GM18909 (cell line): ENCODE data around the gene NME7.
"Not testable (repeated sequence)": the region's sequence is repeated elsewhere in the genome, so short reads cannot be mapped to it uniquely, and the experiment has no call there.

ENCODE experiments used
- ATAC-seq: cut with Tn5 transposase; IDR thresholded peaks from one replicate; pipeline ENCODE4 v1.9.1; 2021; ENCODE audit warnings: mild to moderate bottlenecking; ENCODE audit not compliant: unreplicated experiment, poor library complexity

The NME7 gene

GRCh38 chr1:169133801-169134502 lies 233.6 kb downstream of the NME7 start:
- ATAC-seq: no peak

DNA sequence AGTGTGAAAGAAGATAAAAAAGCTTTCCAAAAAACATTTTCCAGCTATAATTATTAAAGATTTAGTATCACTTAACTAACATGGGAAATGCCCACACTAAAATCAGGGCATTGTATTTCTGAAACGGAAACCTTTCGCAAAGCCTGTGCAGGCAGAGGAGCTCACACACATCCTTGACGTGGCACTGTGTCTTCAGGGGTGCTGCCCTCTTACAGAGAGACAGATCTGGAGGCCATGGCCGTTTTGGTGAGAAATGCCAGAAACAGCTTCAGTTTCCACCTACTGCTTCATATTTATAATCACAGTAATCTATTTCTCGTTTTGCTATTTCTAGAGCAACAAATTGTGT lies 234.4 kb downstream of the NME7 start:
- ATAC-seq: no peak

GRCh38 chr1:169132512-169133227 lies 234.9 kb downstream of the NME7 start:
- no peak for ATAC-seq

DNA sequence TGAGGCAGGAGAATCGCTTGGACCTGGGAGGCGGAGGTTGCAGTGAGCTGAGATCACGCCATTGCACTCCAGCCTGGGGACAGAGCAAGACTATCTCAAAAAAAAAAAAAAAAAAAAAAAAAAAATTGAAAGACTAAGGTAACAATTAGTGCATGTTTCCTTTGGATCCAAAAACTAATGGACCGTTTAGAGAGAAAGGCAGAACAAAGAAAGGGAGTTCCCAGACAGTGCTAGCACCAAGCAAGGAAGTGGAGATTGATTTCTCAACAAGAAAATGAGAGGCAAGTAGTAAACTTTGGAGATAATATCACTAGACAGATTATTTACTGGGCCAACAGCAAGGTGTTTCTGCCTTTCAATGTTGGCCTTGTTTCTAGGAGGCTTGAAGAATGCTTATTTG lies 236.9 kb downstream of the NME7 start:
- no peak for ATAC-seq

- ATAC-seq: no peak
Observed at GRCh38 chr1:169129109-169129784, 238.3 kb downstream of the NME7 start.

DNA sequence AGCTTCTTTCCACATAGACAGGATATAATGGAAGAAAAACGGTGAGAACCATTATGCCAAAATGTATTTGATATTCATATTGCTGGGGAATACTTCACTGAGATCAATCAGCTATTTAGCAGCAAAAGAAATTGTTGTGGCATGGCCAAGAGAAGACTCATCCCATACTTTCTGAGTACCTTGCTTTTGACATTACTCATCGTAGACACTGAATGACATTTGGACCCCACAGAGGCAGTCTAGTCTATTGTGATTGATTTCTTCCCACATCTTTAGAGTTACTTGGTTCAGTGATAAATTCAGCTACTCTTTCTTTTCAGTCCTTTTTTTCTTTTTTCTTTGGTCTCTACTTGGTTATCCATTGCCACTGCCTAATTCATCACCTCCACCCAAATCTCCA lies 239.0 kb downstream of the NME7 start:
- ATAC-seq: no peak

GRCh38 chr1:169127305-169127704 lies 240.3 kb downstream of the NME7 start:
- ATAC-seq: no peak

GRCh38 chr1:169126335-169126734 lies 241.3 kb downstream of the NME7 start:
- ATAC-seq: no peak

DNA sequence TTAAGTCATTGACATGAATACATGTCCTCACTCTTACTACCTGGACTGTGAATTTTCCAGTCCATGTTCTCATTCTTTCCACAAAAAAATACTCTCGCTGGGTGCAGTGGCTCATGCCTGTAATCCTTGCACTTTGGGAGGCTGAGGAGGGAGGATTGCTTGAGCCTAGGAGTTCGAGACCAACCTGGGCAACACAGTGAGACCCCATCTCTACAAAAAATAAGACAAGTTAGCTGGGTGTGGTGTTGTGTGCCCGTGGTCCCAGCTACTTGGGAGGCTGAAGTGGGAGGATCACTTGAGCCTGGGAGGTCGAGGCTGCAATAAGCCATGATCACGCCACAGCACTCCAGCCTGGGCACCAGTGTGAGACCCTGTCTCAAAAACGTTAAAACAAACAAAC lies 242.0 kb downstream of the NME7 start:
- not testable (repeated sequence) for ATAC-seq

- no peak for ATAC-seq
Observed at GRCh38 chr1:169124459-169124858, 243.1 kb downstream of the NME7 start.

DNA sequence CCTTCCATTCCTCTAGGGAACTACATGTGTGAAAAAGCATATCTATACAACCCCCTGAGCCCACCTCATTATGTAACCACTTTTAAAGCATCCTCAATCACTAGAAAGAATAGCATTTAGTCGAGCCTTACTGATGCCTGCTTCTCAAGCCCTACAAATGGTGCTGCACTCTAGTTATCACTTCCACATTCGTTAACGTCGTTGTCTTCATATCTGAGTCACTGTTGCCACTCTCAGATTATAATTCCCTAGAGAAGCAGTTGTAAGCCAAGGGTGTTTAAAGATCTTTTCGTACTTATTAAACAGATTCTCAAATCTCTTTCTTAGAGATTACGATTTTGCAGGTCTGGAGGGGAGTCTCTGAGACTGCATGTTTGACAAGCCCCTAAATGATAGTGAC lies 244.6 kb downstream of the NME7 start:
- ATAC-seq: peak; percentile 66

DNA sequence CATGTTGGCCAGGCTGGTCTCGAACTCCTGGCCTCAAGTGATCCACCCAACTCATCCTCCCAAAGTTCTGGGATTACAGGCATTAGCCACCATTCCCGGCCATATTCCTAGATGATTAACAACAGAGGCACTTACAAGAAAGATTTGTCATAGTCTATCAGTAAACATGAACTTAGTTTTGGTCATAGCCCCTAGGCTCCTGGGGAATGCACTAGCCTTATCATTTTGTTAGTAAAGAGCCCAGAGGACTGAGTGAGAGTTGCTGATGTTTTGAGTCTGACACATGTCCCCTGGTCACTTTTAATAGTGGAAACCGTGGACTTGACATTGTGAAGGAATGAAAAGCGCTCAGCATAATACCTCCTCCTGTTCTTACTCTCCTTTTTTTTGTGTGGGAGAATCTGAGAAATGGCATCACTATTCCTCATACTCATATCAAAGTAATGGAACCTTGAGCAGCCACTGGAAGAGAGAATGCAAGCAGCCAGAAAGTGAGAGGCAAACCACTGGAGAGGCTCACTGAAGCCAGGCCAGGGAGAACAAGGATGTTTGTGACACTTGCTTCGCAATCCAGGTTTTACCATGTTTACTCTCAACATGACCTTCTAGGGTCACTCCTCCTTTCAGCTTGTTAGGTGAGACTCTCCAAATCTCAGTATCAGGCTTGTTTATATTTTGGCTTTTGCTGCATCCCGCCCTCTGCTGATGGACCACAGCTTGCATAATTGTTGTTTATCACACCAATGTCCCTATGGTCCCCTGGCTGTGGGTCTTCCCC lies 246.3 kb downstream of the NME7 start:
- no peak for ATAC-seq

DNA sequence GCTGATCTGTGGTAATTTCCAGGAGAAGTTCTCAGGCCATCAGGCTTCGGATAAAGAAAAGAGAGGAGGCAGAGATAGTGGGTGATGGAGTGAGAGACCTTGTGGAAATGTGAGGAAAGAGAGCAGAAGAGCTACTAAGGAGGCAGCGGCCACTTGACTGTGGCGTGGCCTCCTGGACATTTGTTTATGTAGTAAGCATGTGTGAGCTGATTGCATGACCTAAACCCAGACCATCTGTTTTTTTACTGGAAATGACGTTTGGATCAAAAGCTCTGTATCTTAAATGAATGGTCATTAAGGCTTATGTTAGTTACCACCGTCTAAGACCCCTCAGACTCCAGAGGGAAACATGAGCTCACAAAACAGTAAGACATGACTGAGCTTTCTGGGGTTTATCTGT lies 247.5 kb downstream of the NME7 start:
- ATAC-seq: no peak

DNA sequence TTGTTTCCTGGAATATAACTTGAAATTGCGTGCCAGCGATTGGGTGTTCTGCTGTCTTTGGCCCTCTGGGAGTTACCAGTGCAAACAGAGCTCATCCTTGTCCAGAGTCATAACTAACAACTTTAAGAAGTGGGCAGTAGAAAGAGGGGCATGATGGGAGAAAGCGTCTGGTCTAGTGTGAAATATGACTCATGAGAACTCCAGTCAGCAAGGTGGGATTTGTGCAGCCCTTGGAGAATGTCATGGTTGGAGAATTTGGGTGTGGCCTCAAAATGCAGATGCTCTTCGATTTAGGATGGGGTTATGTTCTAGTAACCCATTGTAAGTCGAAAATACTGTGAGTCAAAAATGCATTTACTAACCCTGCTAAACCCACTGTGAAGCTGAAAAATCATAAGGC lies 248.2 kb downstream of the NME7 start:
- no peak for ATAC-seq

- ATAC-seq: no peak
Observed at GRCh38 chr1:169118227-169118626, 249.4 kb downstream of the NME7 start.

DNA sequence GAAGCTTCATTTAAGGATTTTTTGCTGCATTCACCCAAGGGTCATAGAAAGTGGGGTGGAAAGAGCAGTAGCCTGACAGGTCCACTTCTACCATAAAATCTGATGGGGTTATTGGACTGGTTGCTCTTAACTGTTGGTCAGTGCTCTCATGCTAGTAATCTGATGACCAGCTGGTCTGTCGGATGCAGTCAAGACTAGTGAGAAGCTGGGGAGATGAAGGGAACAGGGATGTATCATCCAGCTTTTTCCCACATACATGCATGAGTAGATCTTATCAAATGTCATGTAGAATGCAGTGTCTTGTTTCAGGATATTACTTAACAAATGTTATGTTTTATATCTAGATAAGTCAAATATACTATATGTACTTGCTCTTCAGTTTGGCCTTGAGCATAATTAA lies 250.0 kb downstream of the NME7 start:
- ATAC-seq: no peak

DNA sequence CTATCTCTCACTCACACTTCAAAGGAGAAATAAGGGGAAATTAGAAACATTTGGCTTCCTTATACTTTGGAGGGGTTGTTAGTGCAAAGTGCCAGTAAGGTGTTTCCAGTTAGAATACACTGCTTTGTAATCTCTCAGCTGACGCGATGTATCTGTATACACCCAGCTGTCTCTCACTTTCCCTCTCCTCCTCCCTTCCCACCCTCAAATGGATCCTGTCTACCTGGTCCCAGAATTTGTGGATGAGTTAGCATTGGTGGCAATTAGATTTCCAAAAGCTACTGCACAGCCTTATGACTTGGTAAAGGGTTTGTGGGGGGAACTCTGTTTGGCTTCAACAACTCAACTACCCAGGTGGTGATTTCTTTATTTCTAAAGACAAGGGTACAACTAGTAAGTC lies 250.6 kb downstream of the NME7 start:
- no peak for ATAC-seq

GRCh38 chr1:169115891-169116585 lies 251.6 kb downstream of the NME7 start:
- peak; percentile 83 for ATAC-seq

DNA sequence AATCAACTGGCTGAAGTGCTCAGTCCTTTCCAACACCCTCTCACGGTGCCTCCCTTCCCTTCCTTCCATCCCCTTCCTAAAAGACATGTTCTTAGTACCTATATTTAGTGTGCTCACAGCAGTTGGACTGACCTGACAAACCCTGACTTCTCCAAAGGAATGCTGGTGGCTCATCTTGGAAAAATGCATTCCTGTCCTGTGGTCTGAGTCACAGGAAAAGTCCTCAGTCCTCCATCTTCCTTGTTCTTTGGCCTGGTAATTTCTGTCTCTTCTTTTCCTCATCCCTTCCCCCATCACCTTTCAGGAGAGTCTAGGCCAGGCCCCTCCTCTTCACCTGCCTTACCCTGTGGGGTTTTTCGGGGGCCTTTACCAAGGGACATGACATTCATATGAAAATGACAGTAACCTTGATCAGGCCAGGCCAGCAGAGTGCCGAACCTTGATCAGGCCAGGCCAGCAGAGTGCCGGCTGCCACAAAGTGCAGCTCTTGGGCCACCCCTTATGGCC lies 253.9 kb downstream of the NME7 start:
- no peak for ATAC-seq

DNA sequence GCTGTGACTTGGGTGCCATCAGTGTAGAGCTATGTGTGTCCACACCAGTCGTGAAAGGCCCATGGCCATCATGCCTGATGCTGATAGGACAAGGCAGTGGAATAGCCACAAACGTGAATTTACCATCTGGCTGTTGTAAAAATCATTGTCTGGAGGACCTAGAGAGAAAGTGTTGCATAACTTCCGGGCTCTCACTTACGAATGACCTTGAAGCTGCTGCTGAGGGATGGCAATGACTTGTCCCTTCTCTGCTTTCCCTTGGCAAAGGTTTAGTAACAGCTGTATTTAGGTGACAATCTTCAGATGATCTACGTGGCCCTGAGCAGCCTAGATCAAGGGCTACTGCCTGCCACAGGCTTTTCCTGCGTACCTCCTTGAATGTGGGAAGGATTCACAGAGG lies 255.4 kb downstream of the NME7 start:
- ATAC-seq: no peak
